Panc1 (cell line): ENCODE data around the gene AHRR.

ENCODE experiments used
- POLR2AphosphoS5 ChIP-seq: IDR thresholded peaks from 2 replicates; pipeline ENCODE4 v1.6.1; 2012; ENCODE audit warnings: mild to moderate bottlenecking, low read depth, low read length, moderate library complexity
- TCF7L2 ChIP-seq: IDR thresholded peaks from 2 replicates; pipeline ENCODE4 v1.6.1; 2011; ENCODE audit warnings: mild to moderate bottlenecking, low read depth, low read length, inconsistent platforms
- TF ChIP-seq, protein P1 (sequence below): fragments of 450-650 bp; IDR thresholded peaks from 2 replicates; pipeline ENCODE4 v1.5.1; 2017; ENCODE audit warnings: mild to moderate bottlenecking

- TF ChIP-seq, protein P1, sequence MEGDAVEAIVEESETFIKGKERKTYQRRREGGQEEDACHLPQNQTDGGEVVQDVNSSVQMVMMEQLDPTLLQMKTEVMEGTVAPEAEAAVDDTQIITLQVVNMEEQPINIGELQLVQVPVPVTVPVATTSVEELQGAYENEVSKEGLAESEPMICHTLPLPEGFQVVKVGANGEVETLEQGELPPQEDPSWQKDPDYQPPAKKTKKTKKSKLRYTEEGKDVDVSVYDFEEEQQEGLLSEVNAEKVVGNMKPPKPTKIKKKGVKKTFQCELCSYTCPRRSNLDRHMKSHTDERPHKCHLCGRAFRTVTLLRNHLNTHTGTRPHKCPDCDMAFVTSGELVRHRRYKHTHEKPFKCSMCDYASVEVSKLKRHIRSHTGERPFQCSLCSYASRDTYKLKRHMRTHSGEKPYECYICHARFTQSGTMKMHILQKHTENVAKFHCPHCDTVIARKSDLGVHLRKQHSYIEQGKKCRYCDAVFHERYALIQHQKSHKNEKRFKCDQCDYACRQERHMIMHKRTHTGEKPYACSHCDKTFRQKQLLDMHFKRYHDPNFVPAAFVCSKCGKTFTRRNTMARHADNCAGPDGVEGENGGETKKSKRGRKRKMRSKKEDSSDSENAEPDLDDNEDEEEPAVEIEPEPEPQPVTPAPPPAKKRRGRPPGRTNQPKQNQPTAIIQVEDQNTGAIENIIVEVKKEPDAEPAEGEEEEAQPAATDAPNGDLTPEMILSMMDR = no peak
- TF ChIP-seq POLR2AphosphoS5 (no peak), TCF7L2 (no peak)
Observed at GRCh38 chr5:383066-383465, 61.6 kb downstream of the AHRR start.
